Measurements from ENCODE around the gene MIOS.

Gene MIOS

DNA sequence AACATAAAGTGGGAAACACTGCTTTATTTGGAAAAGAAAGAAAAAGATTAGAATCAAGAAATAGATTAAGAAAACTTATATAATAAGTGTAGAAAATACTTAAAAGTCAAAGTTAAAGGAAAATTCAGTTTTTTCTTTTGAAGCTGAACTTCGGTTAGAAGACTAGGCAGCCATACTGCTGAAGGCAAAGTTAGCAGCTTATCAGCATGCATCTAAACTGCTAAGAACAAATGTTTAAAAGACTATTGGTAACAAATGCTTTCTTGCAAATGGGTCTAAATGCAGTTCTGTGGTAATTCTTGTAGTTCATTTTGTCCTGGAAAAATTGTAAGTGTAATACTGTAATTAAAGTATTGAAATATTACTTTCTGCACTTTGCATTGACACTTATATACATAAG lies 18.0 kb downstream of the MIOS start:
- no peak for DNase-seq

DNA sequence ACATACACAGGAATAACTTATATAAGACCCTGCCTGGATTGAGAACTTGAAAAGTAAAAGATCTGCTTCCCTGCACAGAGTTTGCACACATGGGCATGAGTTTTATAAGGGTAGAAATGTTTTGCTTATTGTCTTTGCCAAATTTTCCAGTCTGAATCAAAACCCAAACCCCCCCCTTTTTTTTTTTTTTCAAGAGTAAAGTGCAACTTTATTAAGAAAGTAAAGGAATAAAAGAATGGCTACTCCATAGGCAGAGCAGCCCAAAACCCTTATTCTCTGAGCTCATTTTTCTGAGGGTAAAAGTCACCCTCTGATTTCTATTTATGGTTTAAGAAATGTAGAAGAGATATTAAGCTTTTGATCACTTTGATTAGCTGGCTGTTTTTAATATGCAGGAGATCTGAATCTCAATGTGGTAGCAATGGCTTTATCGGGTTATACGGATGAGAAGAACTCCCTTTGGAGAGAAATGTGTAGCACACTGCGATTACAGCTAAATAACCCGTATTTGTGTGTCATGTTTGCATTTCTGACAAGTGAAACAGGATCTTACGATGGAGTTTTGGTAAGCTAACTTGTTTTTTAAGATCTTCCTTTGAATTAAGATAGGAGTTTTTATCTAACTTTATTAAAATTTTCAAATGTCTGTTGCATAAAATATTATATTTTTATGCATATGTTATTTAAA lies 18.7 kb downstream of the MIOS start:
- DNase-seq = no peak

DNA sequence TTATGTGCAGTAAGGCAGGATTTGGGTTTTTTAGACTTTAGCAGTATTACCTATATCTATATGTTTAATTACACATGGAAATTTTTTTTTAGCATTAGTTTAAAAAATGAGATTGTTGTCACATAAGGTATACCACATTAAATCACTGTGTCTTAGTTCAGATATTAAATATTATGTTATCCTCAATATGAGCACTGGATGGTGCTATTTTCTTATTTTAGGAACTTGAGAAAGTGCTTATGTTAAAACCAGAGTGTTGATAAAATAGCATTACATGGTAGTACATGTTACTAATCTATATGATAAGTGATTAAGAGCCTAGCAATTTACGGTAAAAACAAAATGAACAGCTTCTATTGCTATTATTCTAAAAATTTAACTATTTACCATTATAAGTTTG lies 28.8 kb downstream of the MIOS start:
- DNase-seq = peak; percentile 52

DNA sequence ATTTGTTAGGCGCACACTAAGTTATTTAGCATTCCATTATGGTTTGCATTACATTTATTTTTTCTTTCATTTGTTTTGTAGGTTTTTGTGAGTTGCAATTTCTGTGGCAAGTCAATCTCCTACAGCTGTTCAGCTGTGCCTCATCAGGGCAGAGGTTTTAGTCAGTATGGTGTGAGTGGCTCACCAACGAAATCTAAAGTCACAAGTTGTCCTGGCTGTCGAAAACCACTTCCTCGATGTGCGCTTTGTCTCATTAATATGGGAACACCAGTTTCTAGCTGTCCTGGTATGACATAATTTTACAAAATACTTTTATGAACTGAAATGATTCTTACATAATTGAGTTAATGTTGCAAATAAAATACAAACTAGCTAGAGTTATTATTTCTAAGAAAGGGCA lies 29.5 kb downstream of the MIOS start:
- DNase-seq = no peak

DNA sequence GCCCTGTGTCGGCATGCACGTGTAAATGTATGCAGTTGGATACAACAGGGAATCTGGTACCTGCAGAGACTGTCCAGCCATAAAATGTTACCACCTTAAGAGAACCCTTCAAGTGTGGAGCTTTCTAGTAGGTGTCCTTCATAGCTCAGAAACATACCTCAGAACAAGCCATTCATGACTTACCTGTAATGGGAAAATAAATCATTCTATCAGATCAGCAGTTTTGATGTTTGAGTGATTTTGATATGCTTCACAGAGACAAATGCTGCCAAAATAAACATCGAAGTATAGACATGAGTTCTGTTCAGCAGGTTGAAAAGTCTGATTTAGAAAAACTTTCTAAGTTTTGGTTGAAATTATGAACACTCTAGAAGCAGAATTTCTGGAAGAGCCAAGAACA lies 40.3 kb downstream of the MIOS start:
- DNase-seq = no peak

DNA sequence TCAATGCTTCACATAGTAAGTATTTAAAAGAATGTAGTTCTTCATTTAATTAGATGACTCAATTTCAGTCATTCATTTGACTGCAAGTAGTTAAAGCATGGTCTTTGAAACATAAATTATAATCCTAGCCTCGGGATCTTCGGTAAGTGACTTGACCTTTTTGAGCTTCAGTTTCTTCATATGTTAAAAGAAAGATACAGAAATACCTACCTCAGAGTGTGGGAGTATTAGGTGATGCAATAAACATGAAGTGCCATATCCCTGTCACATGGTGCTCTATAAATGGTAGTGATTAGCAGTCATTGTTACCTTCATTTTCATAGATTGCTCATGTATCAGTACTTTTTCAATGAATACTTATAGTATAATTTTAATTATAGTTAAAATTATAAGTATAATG lies 42.6 kb downstream of the MIOS start:
- no peak for DNase-seq

DNA sequence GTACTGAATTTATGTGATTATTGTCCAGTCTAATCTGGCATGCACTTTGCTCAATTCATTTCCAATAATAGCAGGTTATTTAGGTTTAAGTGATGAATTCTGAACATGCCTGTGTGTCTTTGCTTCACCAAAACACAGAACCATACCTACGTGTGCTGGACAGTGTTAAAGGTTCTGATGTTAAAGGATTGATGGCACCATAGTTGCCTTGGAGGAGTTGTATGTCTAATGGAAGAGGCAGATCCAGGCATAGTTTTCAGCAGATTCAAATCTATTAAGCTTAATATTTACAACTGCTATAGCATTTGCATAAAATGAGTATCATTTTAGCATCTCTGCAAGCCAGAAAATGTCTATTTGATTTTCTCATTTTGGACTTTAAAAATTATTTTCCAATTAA lies 45.8 kb downstream of the MIOS start:
- no peak for DNase-seq

DNA sequence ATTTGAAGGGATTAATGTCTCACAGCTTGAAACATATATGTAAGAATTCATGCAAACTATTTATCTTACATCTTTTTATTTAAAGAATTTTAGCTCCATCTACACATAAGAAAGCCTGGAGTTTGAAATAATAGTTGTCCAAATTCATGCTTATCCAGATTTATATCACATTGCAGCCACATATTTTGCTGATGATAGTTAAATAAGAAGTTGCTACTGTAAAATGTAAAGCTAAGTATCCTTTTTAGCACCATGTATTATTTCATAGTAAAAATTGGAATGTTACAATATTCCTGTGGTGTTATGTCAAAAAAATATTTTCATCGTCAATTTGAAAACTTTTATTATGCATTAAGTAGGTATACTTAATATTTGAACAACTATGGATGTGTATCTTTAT lies 46.5 kb downstream of the MIOS start:
- no peak for DNase-seq

DNA sequence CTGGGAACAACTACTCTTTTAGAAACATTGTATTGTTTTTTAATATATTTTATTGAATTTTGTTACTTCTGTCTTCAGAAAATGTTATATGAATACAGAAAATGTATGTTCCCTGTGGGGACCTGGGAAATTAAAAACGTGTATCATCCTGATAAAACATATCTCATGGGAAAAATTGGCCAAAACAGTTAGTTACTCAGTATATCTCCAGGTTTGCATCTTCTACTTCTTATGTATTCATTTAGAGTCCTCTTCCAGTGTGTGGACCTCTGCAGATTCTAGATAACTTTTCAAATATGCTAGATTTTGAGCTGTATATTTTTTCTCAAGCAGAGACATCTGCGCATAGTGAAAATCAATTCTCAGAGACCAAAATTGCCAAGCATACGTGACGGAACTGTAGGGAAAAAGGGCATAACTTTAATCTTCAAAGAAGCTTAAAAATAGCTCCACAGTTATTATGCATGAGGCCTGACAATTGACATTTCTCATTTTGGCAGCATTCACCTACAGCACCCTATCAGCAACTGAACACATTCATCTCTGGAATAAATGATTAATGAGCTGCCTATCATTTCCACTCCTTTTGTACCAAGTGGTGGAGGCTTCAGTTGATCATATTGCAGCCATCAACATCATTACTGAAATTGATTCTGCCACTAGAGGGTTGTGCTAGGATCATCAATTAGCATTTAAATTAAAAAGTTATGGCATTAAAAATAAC lies 47.5 kb downstream of the MIOS start:
- no peak for DNase-seq

DNA sequence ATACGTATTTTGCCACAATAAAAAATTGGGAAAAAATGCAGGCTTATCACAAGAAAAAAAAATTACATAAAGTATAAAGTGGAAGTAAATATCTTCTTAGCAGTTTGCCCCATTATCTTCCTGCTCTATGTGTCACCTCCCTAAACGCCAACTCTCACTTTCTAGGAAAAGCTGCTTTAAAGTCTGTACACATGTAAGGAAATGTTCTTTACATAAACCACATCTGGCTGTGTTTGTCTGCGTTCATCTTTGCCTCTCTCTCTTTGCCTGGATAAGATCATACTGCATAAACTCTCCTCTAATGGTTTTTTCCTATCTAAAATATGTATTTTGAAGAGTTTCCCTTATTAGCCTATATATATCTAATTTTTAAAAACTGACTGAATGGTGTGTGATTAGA lies 50.9 kb downstream of the MIOS start:
- DNase-seq = no peak

DNA sequence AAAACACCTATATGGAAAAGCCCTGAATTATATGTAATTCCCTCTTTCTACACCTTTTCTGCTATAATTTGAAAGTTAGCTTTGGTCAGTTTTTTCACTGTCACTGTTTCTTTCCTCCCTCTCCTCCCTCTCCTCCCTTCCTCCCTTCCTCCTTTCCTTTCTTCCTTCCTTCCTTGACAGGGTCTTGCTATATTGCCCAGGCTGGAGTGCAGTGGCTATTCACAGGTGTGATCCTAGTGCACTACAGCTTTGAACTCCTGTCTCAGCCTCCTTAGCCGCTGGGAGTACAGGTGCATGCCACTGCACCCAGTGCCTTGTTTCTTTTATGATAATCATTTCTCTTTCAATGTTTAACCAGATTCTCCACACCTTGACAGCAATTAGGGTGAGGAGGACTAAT lies 51.7 kb downstream of the MIOS start:
- no peak for DNase-seq

DNA sequence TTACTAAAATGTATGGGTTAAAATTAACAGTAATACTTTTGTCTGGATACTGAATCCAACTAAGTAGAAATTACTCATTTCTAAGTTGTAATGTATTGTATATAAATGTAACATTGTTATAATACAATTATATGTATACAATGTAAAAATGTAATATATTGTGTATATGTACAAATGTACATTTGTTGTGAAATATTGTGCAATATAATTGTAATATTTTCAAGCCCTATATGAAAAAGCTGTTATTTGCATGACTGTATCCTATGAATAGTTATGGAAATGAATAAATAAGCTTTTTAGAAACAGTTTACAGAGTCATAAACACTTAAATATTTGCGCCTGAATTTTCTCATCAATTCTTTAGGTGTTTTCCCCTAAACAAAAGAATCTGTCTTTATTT lies 53.6 kb downstream of the MIOS start:
- no peak for DNase-seq

DNA sequence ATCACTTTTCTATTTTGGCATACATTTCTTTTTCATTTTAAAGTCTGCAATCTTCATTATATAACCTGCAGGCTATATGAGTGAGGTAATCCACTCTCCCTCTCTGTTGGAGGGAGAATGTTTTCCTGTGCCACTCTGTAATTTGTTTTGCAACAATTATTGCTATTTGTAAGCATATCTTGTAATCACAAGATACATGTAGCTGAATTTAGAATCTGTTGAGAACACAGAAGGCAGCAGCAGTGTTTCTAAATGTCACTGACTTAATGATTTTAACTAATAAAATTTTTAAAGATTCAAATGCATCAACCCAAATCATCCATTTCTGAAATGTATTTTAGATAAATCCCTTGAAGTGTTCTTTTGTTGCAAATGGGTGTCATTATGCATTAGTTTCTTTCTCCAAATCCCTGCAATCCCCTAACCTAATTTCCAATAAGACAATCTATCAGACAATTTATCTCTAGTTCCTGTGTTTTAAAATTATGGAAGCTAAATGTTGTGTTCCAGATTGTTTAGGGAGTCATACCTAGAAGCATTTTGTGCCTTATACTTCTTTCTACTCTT lies 54.0 kb downstream of the MIOS start:
- DNase-seq = no peak

DNA sequence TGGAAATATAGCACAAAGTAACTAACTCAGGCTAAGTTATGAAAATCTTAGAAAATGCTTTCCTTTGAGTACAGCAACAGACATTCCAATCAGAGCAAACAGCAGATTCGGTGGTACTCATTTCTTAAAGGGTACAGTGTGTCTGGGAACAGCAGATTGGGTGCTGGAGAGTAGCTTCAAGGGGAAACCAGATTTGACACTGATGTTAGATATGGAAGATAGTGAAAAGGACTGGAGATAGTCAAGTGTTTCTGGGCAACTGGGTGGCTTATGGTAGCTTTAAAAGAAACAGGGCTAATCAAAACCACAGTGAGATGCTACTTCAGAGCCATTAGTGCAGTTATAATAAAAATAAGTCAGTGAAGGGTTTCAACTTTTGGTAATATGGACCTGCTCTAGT lies 61.8 kb downstream of the MIOS start:
- no peak for DNase-seq

DNA sequence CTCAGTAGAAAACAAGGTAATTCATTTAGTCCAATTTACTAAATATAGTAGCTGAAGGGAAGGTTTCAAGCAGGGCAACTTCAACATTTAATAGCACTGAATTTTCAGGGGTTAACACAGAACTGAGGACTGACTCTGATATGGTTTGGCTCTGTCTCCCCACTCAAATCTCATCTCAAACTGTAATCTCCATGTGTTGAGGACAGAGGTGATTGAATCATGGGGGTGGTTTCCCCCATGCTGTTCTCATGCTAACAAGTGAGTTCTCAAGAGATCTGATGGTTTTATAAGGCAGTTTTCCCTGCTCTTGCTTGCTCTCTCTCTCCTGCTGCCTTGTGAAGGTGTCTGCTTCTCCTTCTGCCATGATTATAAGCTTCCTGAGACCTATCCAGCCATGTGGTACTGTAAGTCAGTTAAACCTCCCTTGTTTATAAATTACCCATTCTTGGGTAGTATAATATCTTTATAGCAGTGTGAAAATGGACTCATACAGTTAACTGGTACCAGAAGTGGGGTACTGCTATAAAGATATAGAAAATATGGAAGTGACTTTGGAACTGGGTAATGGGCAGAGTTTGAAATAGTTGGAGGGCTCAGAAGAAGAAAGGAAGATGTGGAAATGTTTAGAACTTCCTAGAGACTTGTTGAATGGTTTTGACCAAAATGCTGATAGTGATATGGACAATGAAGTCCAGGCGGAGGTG lies 64.1 kb downstream of the MIOS start:
- DNase-seq = no peak

DNA sequence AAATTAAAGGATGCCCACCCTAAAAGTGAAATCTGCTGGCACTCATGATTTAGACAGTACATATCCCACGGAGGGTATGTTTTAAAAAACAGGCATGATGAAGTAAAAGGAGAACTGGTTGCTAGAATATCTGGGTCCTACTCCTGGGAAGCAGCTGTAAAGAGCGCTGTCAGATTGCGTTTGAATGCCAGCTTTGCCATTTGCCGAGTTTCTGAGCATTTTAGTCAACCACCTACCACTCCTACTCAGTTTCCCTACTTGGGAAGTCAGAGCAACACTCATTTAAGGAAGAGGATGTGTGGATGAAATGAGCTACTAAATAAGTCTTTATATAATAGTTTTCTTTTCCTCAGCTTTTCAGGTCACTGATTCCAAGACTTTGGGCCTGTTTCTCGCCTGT lies 72.7 kb downstream of the MIOS start:
- no peak for DNase-seq

DNA sequence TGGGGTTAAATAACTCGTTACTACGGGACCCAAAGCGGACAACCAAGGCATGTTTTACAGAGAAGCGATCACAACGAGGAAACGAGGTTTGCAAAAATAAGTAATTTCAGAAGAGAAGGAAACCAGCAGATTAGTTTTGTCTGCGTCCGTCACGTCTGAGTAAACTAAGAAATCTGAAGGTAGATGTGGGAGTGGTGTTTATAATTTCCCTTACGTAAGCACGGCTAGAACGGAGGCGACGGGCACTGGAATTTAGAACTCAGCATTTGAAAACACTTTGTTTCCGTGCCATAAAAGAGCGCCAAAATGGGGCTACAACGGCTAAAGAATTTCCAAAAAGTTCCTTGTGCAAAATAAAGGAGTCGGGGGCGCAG lies 73.2 kb downstream of the MIOS start:
- DNase-seq = peak; percentile 59

DNA sequence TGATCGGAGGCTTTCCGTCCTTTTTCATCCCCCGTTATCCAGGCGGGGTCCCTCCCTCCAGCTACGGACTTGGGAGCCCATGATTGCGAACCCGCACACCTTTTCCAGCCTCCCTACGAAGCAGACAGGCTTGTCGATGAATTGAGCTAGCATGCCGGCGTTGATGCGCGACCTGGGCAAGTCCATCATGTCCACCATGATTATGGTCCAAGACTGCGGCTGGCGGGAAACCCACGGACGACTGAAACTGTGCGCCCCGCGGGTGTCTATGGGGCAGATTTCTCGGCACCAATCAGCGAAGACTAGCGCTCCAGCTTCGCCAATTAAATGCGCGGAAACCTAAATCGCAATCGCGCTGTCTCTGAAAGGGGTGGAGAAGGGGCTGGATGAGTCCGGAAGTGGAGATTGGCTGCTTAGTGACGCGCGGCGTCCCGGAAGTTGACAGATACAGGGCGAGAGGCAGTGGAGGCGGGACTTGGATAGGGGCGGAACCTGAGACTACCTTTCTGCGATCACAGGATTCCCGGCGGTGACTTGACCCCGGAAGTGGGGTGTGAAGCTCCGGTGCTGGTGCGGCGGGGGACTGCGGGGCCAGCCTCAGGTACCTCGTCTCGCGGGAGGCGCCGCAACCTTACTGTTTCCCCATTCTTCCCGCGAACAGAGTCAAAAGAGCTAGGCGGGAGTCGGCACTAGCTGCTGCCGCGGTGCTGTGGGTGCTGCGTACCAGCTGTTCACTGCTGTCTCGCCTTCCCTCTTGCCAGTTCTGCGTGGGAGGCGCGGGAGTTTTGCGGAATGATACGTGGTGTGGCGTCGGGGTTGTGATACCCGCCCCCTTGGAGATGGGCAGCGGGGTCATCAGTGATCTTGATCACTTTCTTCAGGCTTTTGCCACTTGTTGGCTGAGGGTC lies 73.8 kb downstream of the MIOS start, which contains the start of gene UMAD1:
Gene UMAD1, plus strand, starts transcription at position 532 of the 908 bp plus-strand sequence. CDS start 32,620 bp downstream, outside the sequence.
- DNase-seq = peak; percentile 100

DNA sequence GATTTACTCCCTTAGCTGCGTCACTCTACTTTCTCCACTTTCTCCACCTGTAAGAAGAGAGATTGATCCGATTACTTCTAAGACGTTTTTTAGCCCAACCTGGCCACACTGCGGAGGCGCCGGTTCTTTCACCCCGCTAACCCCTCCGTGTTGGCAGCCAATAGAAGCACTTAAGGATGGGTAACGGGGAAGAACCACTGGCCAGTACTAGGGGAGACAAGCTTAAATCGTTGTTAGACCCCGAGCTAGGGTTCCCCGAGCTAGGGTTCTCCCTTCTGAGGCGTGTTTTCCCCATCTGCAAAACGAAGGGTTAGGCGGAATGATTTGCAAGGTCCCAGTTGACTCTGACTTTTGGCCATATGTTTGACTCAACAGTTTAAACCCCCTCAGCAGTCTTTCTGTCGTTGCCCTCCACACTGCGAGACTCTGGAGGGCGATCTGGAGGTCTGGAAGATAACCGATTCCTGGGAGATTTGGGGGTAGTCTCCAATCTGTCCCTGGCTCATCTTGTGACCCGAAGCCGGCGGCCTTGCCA lies 74.5 kb downstream of the MIOS start:
- no peak for DNase-seq

DNA sequence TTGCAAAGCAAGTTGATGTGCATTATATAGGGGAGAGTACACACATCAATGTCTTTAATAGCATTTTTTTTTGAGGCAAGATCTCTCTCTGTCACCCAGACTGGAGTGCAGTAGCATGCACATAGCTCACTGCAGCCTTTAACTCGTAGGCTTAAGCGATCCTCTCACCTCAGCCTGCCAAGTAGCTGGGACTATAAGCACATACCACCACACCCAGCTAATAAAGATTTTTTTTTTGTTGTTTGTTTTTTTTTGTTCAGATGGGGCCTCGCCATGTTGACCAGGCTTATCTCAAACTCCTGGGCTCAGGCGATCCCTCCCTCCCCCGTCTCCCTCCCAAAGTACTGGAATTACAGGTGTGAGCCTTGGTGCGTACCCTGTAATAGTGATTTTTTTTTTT lies 75.4 kb downstream of the MIOS start:
- no peak for DNase-seq

DNA sequence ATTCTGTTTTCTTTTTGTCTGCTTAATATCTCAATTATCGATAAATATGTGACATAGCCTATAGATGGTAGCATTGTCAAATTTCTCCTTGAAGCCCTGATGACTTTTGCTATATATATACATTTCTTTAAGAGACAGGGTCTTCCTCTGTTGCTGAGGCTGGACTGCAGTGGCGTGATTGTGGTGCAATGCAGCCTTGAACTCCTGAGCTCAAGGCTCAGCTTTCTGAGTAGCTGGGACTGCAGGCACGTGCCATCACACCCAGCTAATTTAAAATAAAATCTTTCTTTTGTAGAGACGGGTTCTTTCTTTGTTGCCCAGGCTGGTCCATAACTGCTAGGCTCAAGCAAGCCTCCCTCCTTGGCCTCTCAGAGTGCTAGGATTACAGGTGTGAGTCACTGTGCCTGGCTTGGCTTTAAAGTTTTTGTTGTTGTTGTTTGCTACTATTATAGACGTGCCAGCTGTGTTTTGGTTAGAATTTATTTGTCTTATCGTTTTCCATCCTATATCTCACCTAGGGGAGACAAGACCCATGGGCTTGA lies 80.9 kb downstream of the MIOS start:
- no peak for DNase-seq

DNA sequence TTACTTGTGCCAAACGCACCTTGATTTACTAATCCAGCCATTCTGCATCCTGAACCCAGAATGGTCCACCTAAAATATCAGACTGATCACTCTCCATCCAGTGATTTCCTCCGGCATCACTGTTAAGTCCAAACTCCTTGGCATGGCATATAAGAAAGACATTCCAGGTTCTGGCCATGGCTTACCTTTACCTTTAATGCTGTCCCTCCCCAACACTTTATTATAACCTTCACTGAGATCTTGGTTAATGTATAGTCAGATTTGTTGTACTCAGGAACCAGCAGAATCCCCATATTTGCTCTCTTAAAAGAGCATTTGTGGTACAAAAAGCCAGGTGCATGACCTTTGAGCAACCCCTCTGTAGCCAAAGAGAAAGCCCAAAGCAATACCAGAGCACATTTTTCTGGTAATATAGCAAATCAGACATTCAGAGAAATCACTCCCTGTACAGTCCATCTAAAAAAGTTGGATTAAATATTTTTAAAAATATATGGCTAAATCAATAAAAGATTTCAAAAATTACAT lies 84.1 kb downstream of the MIOS start:
- DNase-seq = no peak
